HEK293 (cell line): ENCODE results near the gene JAGN1.
"Not testable (repeated sequence)": the region's sequence is repeated elsewhere in the genome, so short reads cannot be mapped to it uniquely, and the experiment has no call there.

Experiments used
- CTCF ChIA-PET: fragments of 350-600 bp; formaldehyde crosslinking; extraction: SDS; loops from one replicate; lab custom pipeline; 2021; ENCODE audit warnings: antibody characterized with exemption; lab: Yijun Ruan, JAX
- POLR2A ChIA-PET: fragments of 300-600 bp; formaldehyde crosslinking; extraction: SDS; loops from one replicate; lab custom pipeline; 2020; ENCODE audit warnings: antibody characterized with exemption, inconsistent platforms; lab: Yijun Ruan, JAX
- H3K27ac ChIP-seq: fragments of 200-500 bp; sonication (Bioruptor generic); 2 replicates; pipeline ENCODE4 v1.5.1; 2014; ENCODE audit warnings: low read depth, low read length, control low read depth, inconsistent platforms; ENCODE audit errors: extremely low read depth
- H3K36me3 ChIP-seq, 2 experiments: fragments of 200-500 bp in 1 of 2; sonication (Bioruptor generic) in 1 of 2; 1 replicate in 1 of 2; 2 replicates in 1 of 2; pipeline ENCODE4 v1.5.1; 2014 to 2017; ENCODE audit warnings: inconsistent platforms in 2 of 2, low read length in 2 of 2; ENCODE audit not compliant: control insufficient read depth in 2 of 2, insufficient read depth in 1 of 2
- H3K4me1 ChIP-seq: fragments of 200-500 bp; sonication (Bioruptor generic); 2 replicates; pipeline ENCODE4 v1.5.1; 2014; ENCODE audit warnings: mild to moderate bottlenecking, low read length, inconsistent platforms; ENCODE audit not compliant: control insufficient read depth, insufficient read depth
- H3K4me3 ChIP-seq: 2 replicates; pipeline ENCODE4 v1.5.1; 2011; ENCODE audit warnings: low read depth, mild to moderate bottlenecking, control low read depth, low read length, moderate library complexity
- H3K9me3 ChIP-seq: fragments of 200-500 bp; sonication (Bioruptor generic); 2 replicates; pipeline ENCODE4 v1.5.1; 2014; ENCODE audit warnings: low read depth, low read length, inconsistent platforms; ENCODE audit not compliant: control insufficient read depth, insufficient read depth
- AEBP2 ChIP-seq: fragments of 450-650 bp; formaldehyde crosslinking; IDR thresholded peaks from 2 replicates; pipeline ENCODE4 v1.5.1; 2016; ENCODE audit warnings: missing biosample characterization, missing genetic modification characterization, borderline replicate concordance
- ATF2 ChIP-seq: fragments of 450-650 bp; formaldehyde crosslinking; IDR thresholded peaks from 2 replicates; pipeline ENCODE4 v1.5.1; 2016; ENCODE audit warnings: missing biosample characterization, missing genetic modification characterization, low read depth
- HOXC10 ChIP-seq: sonication (generic); formaldehyde crosslinking; IDR thresholded peaks from 2 replicates; pipeline ENCODE4 v1.8.1; 2023; ENCODE audit warnings: mild to moderate bottlenecking, missing genetic modification reagents
- PATZ1 ChIP-seq: fragments of 450-650 bp; formaldehyde crosslinking; IDR thresholded peaks from 2 replicates; pipeline ENCODE4 v1.5.1; 2016; ENCODE audit warnings: missing biosample characterization, missing genetic modification characterization
- PRDM4 ChIP-seq: fragments of 450-650 bp; formaldehyde crosslinking; IDR thresholded peaks from 2 replicates; pipeline ENCODE4 v1.5.1; 2017; ENCODE audit warnings: missing biosample characterization, missing genetic modification characterization
- SCRT1 ChIP-seq: fragments of 450-650 bp; formaldehyde crosslinking; IDR thresholded peaks from 2 replicates; pipeline ENCODE4 v1.5.1; 2016; ENCODE audit warnings: missing biosample characterization, missing genetic modification characterization, borderline replicate concordance
- YY2 ChIP-seq: fragments of 450-650 bp; formaldehyde crosslinking; IDR thresholded peaks from 2 replicates; pipeline ENCODE4 v1.5.1; 2016; ENCODE audit warnings: missing biosample characterization, missing genetic modification characterization
- ZNF174 ChIP-seq: fragments of 450-650 bp; formaldehyde crosslinking; IDR thresholded peaks from 2 replicates; pipeline ENCODE4 v1.5.0; 2017; ENCODE audit warnings: missing biosample characterization, mild to moderate bottlenecking, missing genetic modification characterization
- ZNF19 ChIP-seq: fragments of 450-650 bp; formaldehyde crosslinking; IDR thresholded peaks from 2 replicates; pipeline ENCODE4; 2016; ENCODE audit warnings: missing biosample characterization, missing genetic modification characterization, low read depth
- ZNF24 ChIP-seq: fragments of 450-650 bp; formaldehyde crosslinking; IDR thresholded peaks from 2 replicates; pipeline ENCODE4 v1.5.1; 2016; ENCODE audit warnings: missing biosample characterization, missing genetic modification characterization
- ZNF513 ChIP-seq: fragments of 450-650 bp; IDR thresholded peaks from 2 replicates; pipeline ENCODE4 v1.5.1; 2018; ENCODE audit warnings: missing biosample characterization, missing genetic modification characterization
- ZNF610 ChIP-seq: fragments of 450-650 bp; formaldehyde crosslinking; IDR thresholded peaks from 2 replicates; pipeline ENCODE4 v1.5.1; 2016; ENCODE audit warnings: missing biosample characterization, missing genetic modification characterization, borderline replicate concordance
- ZNF654 ChIP-seq: fragments of 450-650 bp; formaldehyde crosslinking; IDR thresholded peaks from 2 replicates; pipeline ENCODE4 v1.5.1; 2016; ENCODE audit warnings: low read depth, missing biosample characterization, missing genetic modification characterization
- ZNF658 ChIP-seq: fragments of 450-650 bp; formaldehyde crosslinking; IDR thresholded peaks from 2 replicates; pipeline ENCODE4; 2016; ENCODE audit warnings: missing biosample characterization, missing genetic modification characterization
- ZNF704 ChIP-seq: fragments of 450-650 bp; formaldehyde crosslinking; IDR thresholded peaks from 2 replicates; pipeline ENCODE4 v1.5.1; 2016; ENCODE audit warnings: missing biosample characterization, missing genetic modification characterization
- ZNF843 ChIP-seq: fragments of 450-650 bp; formaldehyde crosslinking; IDR thresholded peaks from 2 replicates; pipeline ENCODE4 v1.5.1; 2016; ENCODE audit warnings: missing biosample characterization, missing genetic modification characterization

JAGN1 gene

GRCh38 chr3:9848860-9849259 is 41.5 kb upstream of the JAGN1 start:
- peak; percentile 64 for TF ChIP-seq ZNF654 (tag by site-specific recombination)
- TF ChIP-seq, all 188 proteins: peak for 1; not testable (repeated sequence) for 187
- CTCF ChIA-PET: interaction anchor here (0.6 to 2.7 kb wide), 10 partner anchors 10 to 100 kb away, joined by 3 to 14 read pairs (median 4); no protein-coding TSS in a partner anchor
- H3K9me3 ChIP-seq, H3K4me3 ChIP-seq, POLR2A ChIA-PET, H3K27ac ChIP-seq, H3K36me3 ChIP-seq, H3K4me1 ChIP-seq: not testable (repeated sequence)

GRCh38 chr3:9851383-9851782 is 39.0 kb upstream of the JAGN1 start:
- H3K9me3 ChIP-seq, H3K4me1 ChIP-seq, H3K27ac ChIP-seq, POLR2A ChIA-PET, H3K4me3 ChIP-seq, H3K36me3 ChIP-seq: not testable (repeated sequence)
- CTCF ChIA-PET: interaction anchor here (0.6 kb wide), 2 partner anchors 391 to 870 kb away, joined by 3 to 4 read pairs; no protein-coding TSS in a partner anchor

GRCh38 chr3:9851926-9852325 is 38.5 kb upstream of the JAGN1 start:
- H3K4me1 ChIP-seq, H3K27ac ChIP-seq, POLR2A ChIA-PET, H3K9me3 ChIP-seq, H3K36me3 ChIP-seq, H3K4me3 ChIP-seq: not testable (repeated sequence)
- CTCF ChIA-PET: interaction anchor here (0.6 kb wide), 2 partner anchors 392 to 870 kb away, joined by 3 to 4 read pairs; no protein-coding TSS in a partner anchor

GRCh38 chr3:9852528-9852927 is 37.9 kb upstream of the JAGN1 start:
- H3K9me3 ChIP-seq: no peaks in the 10 kb centered on the region
- TF ChIP-seq YY2: no peak
- no peak for TF ChIP-seq ZNF704 (tag by site-specific recombination)
- no peak for TF ChIP-seq ZNF843 (tag by site-specific recombination)
- no peak for TF ChIP-seq PRDM4 (tag by site-specific recombination)
- no peak for TF ChIP-seq ATF2 (tag by site-specific recombination)
- TF ChIP-seq PATZ1 (tag by site-specific recombination): no peak
- TF ChIP-seq ZNF610 (tag by site-specific recombination): no peak
- TF ChIP-seq ZNF24 (tag by site-specific recombination): no peak
- no peak for TF ChIP-seq ZNF174 (tag by site-specific recombination)
- TF ChIP-seq AEBP2: no peak
- TF ChIP-seq HOXC10: no peak
- no peak for TF ChIP-seq ZNF19 (tag by site-specific recombination)
- TF ChIP-seq ZNF513 (tag by site-specific recombination): no peak
- no peak for TF ChIP-seq ZNF658 (tag by site-specific recombination)
- no peak for TF ChIP-seq SCRT1 (tag by site-specific recombination)
- TF ChIP-seq, all 188 proteins: peak for 0
- Histone ChIP-seq H3K27ac (no peak overlapping the region), H3K4me3 (no peak overlapping the region), H3K36me3 (no peaks in the 10 kb centered on the region), H3K4me1 (no peaks in the 10 kb centered on the region)
- CTCF ChIA-PET: no interaction called here
- POLR2A ChIA-PET: no interaction called here
